HG02870 (cell line): ENCODE data around the gene MRC1.

Experiments used
- ATAC-seq: cut with Tn5 transposase; IDR thresholded peaks from one replicate; pipeline ENCODE4 v1.9.1; 2021; ENCODE audit warnings: mild to moderate bottlenecking, moderate library complexity; ENCODE audit not compliant: unreplicated experiment

The MRC1 gene

DNA sequence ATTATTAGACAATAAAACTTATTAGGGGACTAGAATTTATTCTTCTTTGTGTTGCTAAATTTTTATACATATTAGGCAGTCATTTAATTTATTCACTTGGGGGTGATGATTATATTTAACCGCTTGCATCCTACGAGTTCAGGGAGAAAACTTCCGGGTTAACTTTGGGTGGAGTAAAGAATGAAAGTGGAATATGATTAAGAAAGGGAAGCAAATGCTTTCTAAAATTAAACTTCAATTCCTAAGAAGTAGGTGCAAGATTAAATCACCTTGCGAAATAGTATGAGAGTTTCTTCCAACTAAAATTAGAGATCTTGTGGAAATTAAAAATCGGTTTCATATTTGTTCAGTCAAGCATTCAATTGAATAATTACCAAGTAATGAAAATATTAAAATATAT is 33.5 kb downstream of the MRC1 start:
- no peak for ATAC-seq

DNA sequence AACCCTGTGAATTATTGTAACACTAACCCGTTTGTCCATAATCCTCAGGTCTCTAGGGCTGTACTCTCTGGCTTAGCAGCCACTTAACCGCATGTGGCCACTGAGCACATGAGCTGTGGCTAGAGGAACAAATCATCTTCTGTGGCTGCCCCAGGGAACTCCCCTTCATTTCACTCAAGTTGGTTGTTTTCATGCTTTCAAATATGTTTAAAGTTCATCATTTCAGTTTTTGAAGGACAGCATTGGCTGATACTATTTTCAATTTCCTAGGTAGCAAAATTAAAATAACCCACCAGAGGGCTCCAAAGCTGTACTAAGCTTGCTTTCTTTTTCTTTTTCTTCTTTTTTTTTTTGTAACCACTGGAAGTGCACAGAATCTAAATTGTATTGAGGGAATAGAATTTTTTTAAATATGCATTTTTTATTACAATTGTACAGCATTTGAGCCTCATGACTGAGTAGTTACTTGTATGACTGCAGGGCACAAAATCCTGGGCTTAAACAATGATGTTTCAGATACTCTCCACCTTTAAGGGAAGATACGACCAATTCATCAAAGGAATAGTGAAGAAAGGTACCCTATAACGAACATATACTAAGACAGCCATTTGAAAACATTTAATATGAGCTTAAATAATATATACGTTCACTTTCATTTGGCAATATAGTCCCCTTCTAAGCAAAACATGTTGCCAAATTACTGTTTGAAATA is 38.6 kb downstream of the MRC1 start:
- ATAC-seq, result no peak

DNA sequence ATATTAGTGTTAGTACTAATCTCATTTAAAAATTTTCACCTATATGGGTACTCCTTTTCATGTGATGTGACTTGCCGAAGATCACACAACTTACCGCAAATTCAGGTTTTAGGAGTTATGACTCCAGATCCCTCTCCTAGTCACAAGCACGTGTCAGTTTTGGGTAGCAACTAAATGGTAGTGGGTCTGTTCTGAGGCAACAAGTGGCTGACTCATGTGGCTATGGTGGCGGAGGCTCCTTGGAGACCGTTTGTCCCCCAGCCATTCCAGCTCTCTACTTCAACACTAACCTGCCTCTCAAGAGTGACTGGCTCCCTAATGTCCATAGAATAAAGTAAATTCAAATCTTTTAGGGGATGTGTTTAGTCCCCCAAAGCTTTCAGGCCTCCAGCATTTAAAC is 39.5 kb downstream of the MRC1 start:
- ATAC-seq, result no peak

DNA sequence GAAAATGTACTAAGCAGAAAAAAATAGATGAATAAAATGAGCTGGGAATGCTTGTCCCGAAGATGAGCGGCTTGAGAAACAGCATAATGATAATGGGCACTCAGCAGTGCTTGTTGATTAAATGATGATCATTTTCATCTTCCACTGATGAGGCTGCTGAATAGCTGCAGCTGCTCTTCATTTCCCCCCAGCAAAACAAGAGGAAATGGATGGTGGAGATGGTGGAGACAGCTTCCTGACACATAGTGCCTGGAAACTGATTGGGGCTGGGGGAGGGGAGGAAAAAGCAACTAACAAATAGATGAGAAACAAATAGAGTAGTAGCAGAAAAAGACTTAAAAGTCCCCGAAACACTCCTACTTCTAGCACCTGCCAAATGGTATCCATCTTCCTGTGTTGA is 41.4 kb downstream of the MRC1 start:
- ATAC-seq, result no peak

DNA sequence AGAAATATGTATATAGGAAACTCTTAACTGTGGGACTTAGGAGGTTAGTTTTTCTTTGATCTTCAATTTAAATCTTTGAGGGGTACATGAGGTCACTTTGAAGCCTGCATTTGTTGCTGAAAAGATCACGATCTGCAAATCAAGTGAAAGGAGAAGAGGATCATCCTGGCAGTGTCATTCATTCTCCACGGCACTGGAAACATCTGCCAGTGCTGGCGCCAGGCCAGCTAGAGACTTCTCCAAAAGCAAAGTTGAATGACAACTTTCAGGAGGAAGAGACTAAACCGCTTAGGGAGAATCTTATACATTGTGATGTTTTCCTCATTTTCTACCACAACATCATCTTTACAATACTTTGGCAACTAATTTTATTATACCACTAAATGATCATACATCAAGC is 42.5 kb downstream of the MRC1 start:
- no peak for ATAC-seq

DNA sequence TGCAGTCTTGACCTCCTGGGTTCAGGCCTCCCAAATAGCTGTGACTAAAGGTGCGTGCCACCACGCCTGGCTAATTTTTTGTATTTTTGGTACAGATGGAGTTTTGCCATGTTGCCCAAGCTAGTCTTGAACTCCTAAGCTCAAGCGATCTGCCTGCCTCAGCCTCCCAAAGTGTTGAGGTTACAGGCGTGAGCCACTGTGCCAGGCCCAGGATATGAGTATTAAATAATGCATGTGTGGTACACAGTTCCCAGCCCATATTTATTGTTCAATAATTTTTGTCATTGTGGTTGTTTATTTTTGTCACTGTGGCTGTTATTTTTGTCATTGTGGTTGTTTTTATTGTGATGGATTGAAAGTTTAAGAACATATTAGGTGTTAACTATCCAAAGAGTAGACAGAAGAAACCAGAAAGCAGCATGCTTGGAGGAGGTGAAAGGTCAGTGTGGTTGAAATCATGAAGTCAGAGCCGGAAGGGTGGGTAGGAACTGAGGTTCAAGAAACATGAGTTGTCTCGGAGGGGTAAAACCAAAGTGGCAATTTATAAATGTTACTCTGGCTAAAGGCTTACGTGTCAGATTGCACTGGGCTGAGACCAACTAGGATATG is 45.0 kb downstream of the MRC1 start:
- ATAC-seq, result no peak

DNA sequence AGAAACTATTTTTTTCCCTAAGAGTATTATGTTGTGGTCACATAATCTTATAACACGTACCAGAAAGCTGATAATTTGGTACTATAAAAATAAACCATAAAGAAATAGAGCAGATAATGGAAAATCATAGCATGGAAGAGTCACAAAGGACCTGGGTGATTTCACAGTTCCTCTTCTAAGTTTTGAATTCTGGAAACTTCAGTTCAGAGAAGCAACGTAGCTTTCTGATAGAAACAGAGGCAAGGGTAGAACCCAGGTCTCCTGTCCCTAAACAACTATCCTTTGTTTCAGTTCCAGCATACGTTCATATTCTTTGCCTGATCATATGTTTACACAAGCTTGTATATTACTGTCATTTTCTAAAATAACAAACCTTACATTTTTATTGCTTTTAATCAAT is 47.9 kb downstream of the MRC1 start:
- no peak for ATAC-seq

DNA sequence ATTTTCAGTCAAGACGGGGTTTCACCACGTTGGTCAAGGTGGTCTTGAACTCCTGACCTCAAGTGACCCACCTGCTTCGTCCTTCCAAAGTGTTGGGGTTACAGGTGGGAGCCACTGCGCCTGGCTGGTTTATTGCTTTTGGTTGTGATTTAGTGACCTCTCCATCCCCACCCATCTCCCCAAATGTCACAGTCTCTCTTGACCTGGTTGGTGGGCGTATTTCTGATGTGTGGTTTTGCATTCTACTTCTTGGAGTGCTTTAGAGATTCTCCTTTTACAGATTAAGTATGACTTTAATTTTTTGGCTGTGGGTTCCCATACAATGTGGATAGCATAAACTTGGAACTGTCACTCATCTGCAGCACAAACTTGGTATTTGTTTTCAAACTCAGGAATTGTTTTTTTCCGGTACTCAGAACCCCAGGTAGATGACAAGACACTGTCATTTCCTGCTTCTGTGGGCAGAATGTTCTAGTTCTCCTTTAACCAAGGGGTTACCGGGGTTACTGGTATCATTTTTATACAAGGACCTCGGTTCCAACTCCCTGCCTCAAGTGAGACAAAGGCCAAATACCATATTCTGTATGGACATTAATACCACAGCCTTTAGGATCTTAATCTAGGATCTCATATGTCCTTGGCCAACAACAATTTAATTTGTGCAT is 50.5 kb downstream of the MRC1 start:
- ATAC-seq, result no peak

DNA sequence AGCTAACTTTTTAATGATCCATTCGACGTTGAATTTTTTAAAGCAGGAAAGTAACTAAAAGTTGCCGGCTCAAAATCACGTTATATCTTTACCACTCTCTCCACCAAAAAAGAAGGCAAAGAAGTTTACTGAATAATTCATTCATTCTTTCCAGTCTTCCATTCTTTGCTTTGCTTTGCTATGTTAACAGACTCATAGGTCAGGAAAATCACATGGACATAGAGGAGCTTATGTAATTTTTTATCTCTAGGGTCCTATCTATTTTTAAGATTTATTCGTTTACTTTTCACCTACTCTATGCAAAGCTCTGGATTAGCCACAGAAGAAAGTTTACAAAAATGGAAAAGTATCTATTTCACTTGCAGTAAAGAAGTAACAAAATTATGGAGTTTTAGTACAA is 52.6 kb downstream of the MRC1 start:
- no peak for ATAC-seq

DNA sequence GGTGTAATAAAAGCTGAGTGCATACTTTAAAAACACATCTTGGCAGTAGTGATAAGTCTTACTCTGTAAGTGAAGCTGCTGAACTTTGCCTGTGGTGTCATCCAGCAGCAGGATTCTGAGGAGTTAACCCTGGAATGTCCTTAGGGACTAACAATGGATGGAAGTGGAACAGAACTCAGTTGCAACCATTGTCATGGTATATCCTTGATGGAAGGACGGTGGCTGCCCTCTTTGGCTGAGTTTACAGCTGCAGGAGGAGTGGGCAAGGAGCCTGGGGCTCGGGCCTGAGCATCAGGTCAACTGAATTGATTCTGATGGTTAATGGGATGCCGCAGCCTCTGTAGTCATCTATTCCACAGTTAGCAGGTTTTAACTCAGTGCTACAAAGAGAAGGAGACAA is 56.2 kb downstream of the MRC1 start:
- ATAC-seq, result no peak

DNA sequence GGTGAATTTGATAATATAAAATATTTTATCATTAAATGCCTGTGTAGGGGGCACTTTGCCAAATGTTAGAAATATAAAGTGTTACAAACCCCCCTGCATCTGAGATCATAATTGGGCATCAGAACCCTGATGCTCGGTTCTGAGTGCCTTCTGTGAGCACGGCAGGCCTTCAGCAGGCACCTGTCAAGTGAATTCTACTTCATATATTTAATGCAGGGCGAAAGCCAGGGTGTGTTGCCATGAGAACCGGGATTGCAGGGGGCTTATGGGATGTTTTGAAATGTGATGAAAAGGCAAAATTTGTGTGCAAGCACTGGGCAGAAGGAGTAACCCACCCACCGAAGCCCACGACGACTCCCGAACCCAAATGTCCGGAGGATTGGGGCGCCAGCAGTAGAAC is 57.2 kb downstream of the MRC1 start:
- no peak for ATAC-seq

DNA sequence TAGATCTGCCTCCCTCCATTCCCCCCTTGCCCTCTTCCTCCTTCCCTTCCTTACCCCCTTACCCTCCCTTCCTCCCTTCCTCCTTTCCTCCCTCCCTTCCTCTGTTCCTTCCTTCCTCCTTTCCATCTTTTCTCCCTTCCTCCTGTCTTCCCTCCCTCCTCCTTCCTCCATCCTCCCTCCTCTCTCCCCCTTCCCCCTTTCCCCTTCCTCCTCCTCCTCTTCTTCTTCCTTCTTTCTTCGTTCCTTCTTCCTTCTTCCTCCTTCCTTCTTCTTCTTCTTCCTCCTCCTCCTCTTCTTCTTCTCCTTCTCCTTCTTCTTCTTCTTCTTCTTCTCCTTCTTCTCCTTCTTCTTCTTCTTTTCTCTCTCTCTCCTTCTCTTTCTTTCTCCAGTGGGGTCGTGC is 57.9 kb downstream of the MRC1 start:
- no peak for ATAC-seq

DNA sequence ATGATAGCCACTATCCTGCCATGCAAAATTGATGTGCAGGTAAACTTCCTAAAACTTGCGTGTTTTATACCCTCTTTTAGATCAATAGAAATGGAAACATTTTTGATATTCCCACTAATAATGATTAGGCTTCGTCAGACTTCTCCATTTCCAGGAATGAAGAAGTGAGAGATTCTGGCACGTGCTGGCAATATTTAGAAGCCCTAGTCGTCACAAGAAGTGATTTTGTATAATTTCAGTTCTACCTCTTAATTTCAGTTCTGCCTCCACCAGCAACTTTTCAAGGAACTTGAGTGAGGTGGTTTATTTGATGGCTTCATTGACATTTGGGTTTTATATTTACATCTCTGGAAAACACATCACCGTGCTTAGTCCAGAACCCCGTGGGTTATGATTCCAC is 61.9 kb downstream of the MRC1 start:
- no peak for ATAC-seq

DNA sequence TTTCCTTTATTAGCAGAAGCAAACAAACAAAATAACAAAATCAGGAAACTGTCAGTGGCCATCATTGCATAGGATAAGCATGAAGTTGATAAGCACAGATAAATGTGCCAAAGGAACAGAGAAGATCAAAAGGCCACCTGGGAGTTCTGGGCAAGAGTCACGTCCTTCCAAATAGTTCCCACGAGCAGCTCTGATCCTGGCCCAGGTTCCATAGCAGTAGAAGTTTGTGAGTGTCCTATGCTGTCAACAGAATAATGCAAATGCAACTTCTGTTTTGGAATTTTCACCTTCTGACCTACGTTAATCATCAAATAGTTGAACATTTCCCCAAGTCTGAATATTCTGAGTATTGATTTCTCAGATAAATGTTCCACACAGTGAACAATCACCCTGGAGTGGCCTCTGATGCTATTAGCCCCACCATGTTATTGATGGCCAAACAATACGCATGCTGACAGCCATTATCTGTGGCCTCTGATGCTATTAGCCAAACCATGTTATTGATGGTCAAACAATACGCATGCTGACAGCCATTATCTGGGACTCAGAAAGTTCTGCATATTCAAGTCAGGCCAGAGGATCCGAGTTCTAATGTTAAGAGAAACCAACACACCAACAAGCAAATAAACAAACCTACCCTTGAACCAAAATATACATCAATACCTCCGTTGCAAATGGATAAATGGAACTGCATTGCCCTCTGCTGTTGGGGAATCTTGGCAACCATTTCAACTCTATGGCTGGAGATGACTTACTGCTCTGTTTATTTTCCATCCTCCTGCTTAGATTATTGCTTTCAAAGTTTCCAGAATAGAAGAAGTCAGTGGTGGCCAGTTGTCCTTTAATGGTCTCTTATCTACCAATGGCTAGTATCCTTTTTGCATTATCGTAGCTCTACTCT is 63.3 kb downstream of the MRC1 start:
- no peak for ATAC-seq

DNA sequence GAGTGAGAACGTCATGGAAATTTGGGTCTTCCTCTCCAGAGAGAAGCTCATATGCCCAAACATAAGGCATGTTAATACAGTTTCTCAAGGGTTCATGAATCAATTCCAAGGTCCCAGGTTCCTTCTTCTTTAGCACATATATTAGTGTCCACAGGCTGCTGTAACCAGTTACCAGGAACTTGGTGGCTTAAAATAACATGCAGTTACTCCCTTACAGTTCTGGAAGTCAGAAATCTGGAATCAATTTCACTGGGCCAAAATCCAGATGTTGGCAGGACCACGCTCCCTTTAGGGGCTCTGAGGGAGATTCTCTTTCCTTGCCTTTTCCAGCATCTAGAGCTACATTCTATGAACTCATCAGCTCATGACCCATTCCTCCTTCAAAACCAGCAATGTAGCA is 64.8 kb downstream of the MRC1 start:
- ATAC-seq, result no peak

DNA sequence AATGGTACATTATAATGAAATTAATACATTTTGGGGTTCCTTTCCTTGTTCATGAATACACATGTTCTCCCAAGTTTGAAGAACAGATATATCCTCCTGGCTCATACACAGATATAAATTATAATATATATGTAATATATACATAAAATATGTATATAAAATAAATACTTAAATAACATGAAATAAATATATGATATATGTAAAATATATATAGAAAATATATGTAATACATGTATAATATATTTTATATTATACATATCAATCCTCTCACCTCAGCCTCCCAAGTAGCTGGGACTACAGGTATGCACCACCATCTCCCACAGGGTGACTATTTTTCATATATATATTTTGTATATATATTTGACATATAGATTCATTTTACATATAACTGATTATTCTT is 68.0 kb downstream of the MRC1 start:
- ATAC-seq, result no peak

DNA sequence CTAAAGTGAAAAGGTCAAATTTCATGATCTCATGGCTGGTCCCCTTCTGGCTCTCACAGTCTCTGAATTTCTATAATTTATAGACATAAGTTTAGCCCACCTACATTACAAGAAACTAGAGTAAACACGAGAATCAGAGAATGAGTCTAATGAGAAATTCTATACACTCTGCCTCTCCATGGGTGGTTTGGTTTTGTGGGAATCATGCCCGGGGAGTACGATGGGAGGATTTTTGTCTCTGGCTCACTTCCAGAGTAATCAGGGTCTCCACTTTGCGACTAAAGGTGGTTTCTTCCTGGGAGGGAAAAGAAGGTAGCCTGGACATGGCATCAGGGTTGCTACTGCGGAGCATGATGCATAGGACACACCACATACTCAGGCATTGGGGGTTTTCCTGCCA is 69.7 kb downstream of the MRC1 start:
- no peak for ATAC-seq

DNA sequence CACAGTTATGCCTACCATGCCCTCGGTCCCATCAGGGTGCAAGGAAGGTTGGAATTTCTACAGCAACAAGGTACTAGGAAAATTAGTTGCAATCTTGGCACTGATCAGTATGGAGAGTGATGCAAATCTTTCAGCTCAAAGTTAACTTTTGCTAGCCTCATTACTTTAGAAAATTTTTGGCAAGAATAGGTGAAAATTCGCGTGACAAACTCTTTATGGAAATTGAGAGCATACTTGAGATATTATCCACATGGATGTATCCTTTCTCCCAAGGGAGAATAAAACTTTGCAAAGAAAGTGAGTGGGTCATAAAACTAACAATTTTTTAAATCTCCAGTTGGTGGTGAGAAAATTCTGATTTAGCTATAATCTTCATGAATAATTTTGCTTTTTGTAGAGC is 71.5 kb downstream of the MRC1 start:
- no peak for ATAC-seq

DNA sequence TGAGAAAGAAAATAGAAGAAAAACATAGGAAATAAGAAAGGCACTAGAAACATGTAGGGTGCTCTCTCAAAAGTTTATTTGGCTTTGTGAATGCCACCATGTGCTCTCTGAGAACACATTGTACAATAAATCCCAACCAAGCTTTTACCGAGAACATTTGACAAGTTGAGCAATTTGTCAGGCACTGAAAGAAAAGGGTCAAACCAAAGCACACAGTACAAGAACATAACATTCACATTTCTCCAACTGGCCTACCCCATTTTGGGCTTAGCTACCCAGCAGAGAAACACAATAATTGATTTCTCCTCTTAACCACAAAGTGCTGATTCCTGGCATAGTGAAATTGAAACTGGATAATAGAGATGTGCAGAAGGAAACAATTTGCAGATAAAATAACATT is 73.4 kb downstream of the MRC1 start:
- no peak for ATAC-seq

DNA sequence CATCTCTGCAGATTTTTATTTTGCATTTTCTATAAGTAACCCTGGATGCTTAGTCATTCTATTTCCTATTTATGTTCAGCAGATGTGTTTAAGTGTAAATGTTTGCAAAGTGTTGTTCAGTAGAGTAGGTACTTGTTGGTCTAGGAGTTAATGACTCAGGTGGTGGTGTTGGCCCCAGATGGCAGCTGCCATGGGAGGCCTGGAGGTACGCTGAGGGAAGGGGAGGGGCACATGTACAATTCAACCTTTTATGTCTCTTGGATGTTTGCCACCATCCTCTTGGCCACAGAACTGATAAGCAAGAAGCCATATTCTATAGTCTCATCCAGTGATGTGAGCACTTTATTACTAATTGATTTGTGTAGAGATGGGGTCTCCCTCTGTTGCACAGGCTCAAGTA is 74.5 kb downstream of the MRC1 start:
- no peak for ATAC-seq

DNA sequence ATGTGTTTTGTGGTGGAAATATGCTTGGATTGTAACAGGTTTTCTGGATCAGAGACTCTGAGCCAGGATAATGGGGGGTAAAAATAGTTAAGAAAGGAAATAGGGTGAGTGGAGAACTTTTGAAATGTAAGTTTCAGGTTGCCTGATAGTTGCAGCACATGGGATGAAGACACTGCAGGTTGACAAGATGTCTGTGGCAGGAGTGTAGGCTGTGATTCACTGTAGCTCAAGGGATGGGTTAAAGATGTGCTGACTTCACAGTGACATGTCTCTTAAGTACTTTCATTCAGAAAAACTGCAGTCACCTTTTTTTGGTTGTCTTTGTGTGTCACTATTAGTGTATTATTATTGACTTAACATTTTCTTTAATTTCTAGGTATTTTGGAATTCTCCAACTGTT is 79.0 kb downstream of the MRC1 start:
- ATAC-seq, result no peak

DNA sequence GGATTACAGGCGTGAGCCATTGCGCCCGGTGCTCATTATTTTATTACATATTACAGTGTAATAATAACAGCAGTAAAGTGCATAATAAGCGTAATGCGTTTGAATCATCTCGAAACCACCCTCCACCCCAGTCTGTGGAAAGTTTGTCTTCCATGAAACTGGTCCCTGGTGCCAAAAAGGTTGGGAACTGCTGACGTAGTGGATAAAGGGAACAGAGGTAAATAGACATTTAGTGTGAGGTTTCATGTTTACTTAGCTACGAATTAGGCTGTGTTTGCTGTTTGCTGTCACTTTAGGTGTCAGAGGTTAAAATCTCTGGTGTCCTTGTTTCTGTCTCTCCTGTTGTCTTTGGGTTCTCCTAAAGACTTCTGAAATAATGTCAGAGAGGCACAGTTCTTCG is 82.3 kb downstream of the MRC1 start:
- ATAC-seq, result no peak
